Kidney epithelial cell (primary cell): Measurements from ENCODE around the gene TPM1. TPM values are rescaled to one million over a fixed set of nuclear protein-coding genes. Genes with fewer than 3 reads are reported as not detected.
"Not testable (repeated sequence)": the region's sequence is repeated elsewhere in the genome, so short reads cannot be mapped to it uniquely, and the experiment has no call there.

Experiments
- DNase-seq: peaks from one replicate; pipeline ENCODE4 v3.0.0-alpha.2; 2010; ENCODE audit warnings: low read depth
- H3K27me3 ChIP-seq: 2 replicates; pipeline ENCODE4 v1.6.0; 2011; ENCODE audit warnings: low read length; ENCODE audit not compliant: control insufficient read depth, insufficient read depth
- H3K36me3 ChIP-seq: 2 replicates; pipeline ENCODE4 v1.5.1; 2011; ENCODE audit warnings: low read length; ENCODE audit not compliant: control insufficient read depth, insufficient read depth
- H3K4me3 ChIP-seq: 2 replicates; pipeline ENCODE4 v1.5.1; 2011; ENCODE audit warnings: low read depth, mild to moderate bottlenecking, control low read depth, low read length
- total RNA-seq: library from RNA; depleted of rRNA; stranded (reverse); fragments of >200 nt; gene quantifications from 2 replicates; pipeline ENCODE4 v1.2.3, GENCODE V29; 2015
- TF ChIP-seq, protein P1 (sequence below): IDR thresholded peaks from 2 replicates; pipeline ENCODE4 v1.5.1; 2011; ENCODE audit warnings: mild to moderate bottlenecking, moderate library complexity, low read length, control low read depth, inconsistent platforms; ENCODE audit not compliant: insufficient read depth, poor library complexity, severe bottlenecking

Gene TPM1
- total RNA-seq, 1 donor from 2014 or later, result 847 TPM

- TF ChIP-seq, protein P1, sequence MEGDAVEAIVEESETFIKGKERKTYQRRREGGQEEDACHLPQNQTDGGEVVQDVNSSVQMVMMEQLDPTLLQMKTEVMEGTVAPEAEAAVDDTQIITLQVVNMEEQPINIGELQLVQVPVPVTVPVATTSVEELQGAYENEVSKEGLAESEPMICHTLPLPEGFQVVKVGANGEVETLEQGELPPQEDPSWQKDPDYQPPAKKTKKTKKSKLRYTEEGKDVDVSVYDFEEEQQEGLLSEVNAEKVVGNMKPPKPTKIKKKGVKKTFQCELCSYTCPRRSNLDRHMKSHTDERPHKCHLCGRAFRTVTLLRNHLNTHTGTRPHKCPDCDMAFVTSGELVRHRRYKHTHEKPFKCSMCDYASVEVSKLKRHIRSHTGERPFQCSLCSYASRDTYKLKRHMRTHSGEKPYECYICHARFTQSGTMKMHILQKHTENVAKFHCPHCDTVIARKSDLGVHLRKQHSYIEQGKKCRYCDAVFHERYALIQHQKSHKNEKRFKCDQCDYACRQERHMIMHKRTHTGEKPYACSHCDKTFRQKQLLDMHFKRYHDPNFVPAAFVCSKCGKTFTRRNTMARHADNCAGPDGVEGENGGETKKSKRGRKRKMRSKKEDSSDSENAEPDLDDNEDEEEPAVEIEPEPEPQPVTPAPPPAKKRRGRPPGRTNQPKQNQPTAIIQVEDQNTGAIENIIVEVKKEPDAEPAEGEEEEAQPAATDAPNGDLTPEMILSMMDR, result no peak
- H3K4me3 ChIP-seq, result no peak overlapping the region
- no peak for DNase-seq
- H3K27me3 ChIP-seq, result no peaks in the 10 kb centered on the region
- H3K36me3 ChIP-seq, result no peaks in the 10 kb centered on the region
These were observed 52.0 kb downstream of the TPM1 start for GRCh38 chr15:63094495-63094931.

DNA sequence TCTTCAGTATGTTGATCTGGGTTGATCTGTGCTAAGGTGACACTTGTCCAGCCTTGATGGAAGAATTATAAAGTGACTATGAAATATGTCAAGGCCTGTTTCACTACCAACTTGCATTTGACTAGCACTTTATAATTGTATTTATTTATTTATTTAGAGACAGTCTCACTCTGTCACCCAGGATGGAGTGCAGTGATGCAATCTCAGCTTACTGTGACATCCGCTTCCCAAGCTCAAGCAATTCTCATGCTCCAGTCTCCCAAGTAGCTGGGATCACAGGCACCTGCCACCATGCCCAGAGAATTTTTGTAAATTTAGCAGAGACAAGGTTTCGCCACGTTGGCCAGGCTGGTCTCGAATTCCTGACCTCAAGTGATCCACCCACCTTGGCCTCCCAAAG is 53.6 kb downstream of the TPM1 start:
- H3K36me3 ChIP-seq, result no peaks in the 10 kb centered on the region
- H3K27me3 ChIP-seq, result no peaks in the 10 kb centered on the region
- TF ChIP-seq, protein P1, result no peak
- no peak for DNase-seq
- H3K4me3 ChIP-seq, result no peak overlapping the region

DNA sequence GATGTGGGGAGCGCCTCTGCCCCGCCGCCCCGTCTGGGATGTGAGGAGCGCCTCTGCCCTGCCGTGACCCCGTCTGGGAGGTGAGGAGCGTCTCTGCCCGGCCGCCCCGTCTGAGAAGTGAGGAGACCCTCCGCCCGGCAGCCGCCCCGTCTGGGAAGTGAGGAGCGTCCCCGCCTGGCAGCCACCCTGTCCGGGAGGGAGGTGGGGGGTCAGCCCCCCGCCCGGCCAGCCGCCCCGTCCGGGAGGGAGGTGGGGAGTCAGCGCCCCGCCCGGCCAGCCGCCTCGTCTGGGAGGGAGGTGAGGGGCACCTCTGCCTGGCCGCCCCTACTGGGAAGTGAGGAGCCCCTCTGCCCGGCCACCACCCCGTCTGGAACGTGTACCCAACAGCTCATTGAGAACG is 56.4 kb downstream of the TPM1 start:
- H3K36me3 ChIP-seq, DNase-seq, H3K27me3 ChIP-seq, H3K4me3 ChIP-seq: not testable (repeated sequence)

DNA sequence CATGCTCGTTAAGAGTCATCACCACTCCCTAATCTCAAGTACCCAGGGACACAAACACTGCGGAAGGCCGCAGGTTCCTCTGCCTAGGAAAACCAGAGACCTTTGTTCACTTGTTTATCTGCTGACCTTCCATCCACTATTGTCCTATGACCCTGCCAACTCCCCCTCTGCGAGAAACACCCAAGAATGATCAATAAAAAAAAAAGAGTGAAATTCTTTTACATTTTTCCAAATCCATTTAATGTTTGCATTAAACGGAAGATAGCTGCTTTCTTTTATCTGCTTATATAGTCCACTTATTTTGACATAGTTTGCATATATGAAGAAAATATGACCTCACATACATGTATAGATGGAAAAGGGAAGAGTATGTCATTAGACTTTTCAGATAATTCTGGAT is 57.0 kb downstream of the TPM1 start:
- H3K4me3 ChIP-seq, DNase-seq, H3K36me3 ChIP-seq, H3K27me3 ChIP-seq: not testable (repeated sequence)

- H3K27me3 ChIP-seq, result no peaks in the 10 kb centered on the region
- H3K4me3 ChIP-seq, result no peak overlapping the region
- H3K36me3 ChIP-seq, result no peaks in the 10 kb centered on the region
- TF ChIP-seq, protein P1, result no peak
- DNase-seq, result no peak
These were observed 60.9 kb downstream of the TPM1 start for GRCh38 chr15:63103416-63103815.

DNA sequence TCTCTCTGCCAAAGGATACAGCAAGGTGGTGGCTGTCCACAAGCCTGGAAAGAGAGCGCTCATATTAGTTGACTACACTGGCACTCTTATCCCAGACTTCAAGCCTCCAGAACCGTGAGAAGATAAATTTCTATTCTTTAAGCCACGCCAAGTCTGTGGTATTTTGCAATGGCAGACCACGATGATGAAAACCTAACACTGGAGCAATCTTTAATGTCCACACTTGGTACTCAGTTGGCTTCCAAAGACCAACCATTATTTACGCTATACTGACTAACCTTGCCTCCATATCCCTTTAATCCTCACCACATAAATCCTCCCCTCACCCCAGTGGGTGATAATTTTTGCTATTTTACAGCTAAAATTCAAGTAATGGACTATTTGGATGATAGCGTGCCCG is 62.2 kb downstream of the TPM1 start:
- Histone ChIP-seq H3K36me3 (no peaks in the 10 kb centered on the region), H3K4me3 (no peak overlapping the region)
- no peak for DNase-seq

GRCh38 chr15:63105354-63105753 is 62.8 kb downstream of the TPM1 start:
- not testable (repeated sequence) for H3K4me3 ChIP-seq, H3K36me3 ChIP-seq, DNase-seq, H3K27me3 ChIP-seq

More for the DNA sequence above, 62.2 kb downstream of the TPM1 start:
- TF ChIP-seq, protein P1, result no peak
- H3K27me3 ChIP-seq, result no peaks in the 10 kb centered on the region
